Parathyroid adenoma (tissue), 2 donors: ENCODE results near the gene GRB14.

ENCODE experiments used
- H2AFZ ChIP-seq: fragments of 300-600 bp; sonication (generic); one replicate; pipeline ENCODE4 v1.7.0; 2017; ENCODE audit warnings: antibody characterized with exemption, mild to moderate bottlenecking
- H3K27ac ChIP-seq: fragments of 300-600 bp; sonication (generic); one replicate; pipeline ENCODE4 v1.7.0; 2017
- H3K27me3 ChIP-seq: fragments of 300-600 bp; sonication (generic); one replicate; pipeline ENCODE4 v1.7.0; 2017; ENCODE audit warnings: low read length; ENCODE audit not compliant: control insufficient read depth, insufficient read depth
- H3K36me3 ChIP-seq: fragments of 300-600 bp; sonication (generic); one replicate; pipeline ENCODE4 v1.7.0; 2017; ENCODE audit warnings: low read length; ENCODE audit not compliant: control insufficient read depth, insufficient read depth
- H3K4me1 ChIP-seq: fragments of 300-600 bp; sonication (generic); one replicate; pipeline ENCODE4 v1.7.0; 2017; ENCODE audit warnings: control low read depth
- H3K4me2 ChIP-seq: fragments of 300-600 bp; sonication (generic); one replicate; pipeline ENCODE4 v1.7.0; 2017; ENCODE audit warnings: low read length
- H3K4me3 ChIP-seq: fragments of 300-600 bp; sonication (generic); one replicate; pipeline ENCODE4 v1.7.0; 2017; ENCODE audit warnings: low read depth, low read length
- H3K79me2 ChIP-seq: fragments of 300-600 bp; sonication (generic); one replicate; pipeline ENCODE4 v1.7.0; 2017; ENCODE audit warnings: control low read depth
- H3K9ac ChIP-seq: fragments of 300-600 bp; sonication (generic); one replicate; pipeline ENCODE4 v1.7.0; 2017; ENCODE audit warnings: mild to moderate bottlenecking
- H3K9me3 ChIP-seq: fragments of 300-600 bp; sonication (generic); one replicate; pipeline ENCODE4 v1.7.0; 2017; ENCODE audit warnings: low read length; ENCODE audit not compliant: control insufficient read depth
- CTCF ChIP-seq: fragments of 300-600 bp; sonication (generic); IDR thresholded peaks from one replicate; pipeline ENCODE4 v1.7.0; 2017; ENCODE audit warnings: antibody characterized with exemption, mild to moderate bottlenecking
- donor health status: primary hyperparathyroidism.

GRB14 gene

GRCh38 chr2:164457271-164457670, 164.0 kb downstream of the GRB14 start:
- no peaks in the 10 kb centered on the region for H3K27me3 ChIP-seq
- H3K27ac ChIP-seq: no peak overlapping the region
- H2AFZ ChIP-seq: no peak overlapping the region
- H3K4me2 ChIP-seq: no peak overlapping the region
- H3K79me2 ChIP-seq: no peaks in the 10 kb centered on the region
- H3K9ac ChIP-seq: no peak overlapping the region
- no peak for TF ChIP-seq CTCF
- H3K9me3 ChIP-seq: no peaks in the 10 kb centered on the region
- no peaks in the 10 kb centered on the region for H3K36me3 ChIP-seq
- no peaks in the 10 kb centered on the region for H3K4me1 ChIP-seq
- H3K4me3 ChIP-seq: no peak overlapping the region

GRCh38 chr2:164456619-164457018, 164.7 kb downstream of the GRB14 start:
- no peak overlapping the region for H3K4me3 ChIP-seq
- no peak for TF ChIP-seq CTCF
- no peaks in the 10 kb centered on the region for H3K36me3 ChIP-seq
- H2AFZ ChIP-seq: no peak overlapping the region
- H3K27me3 ChIP-seq: no peaks in the 10 kb centered on the region
- no peak overlapping the region for H3K4me2 ChIP-seq
- no peak overlapping the region for H3K9ac ChIP-seq
- no peaks in the 10 kb centered on the region for H3K4me1 ChIP-seq
- H3K79me2 ChIP-seq: no peaks in the 10 kb centered on the region
- H3K9me3 ChIP-seq: no peaks in the 10 kb centered on the region
- H3K27ac ChIP-seq: no peak overlapping the region

- no peak overlapping the region for H3K4me2 ChIP-seq
- H3K27ac ChIP-seq: no peak overlapping the region
- no peak overlapping the region for H2AFZ ChIP-seq
- no peak overlapping the region for H3K4me3 ChIP-seq
- TF ChIP-seq CTCF: no peak
- no peaks in the 10 kb centered on the region for H3K27me3 ChIP-seq
- H3K9ac ChIP-seq: no peak overlapping the region
- no peaks in the 10 kb centered on the region for H3K4me1 ChIP-seq
- no peaks in the 10 kb centered on the region for H3K9me3 ChIP-seq
- H3K79me2 ChIP-seq: no peaks in the 10 kb centered on the region
- no peaks in the 10 kb centered on the region for H3K36me3 ChIP-seq
Measured at GRCh38 chr2:164453656-164454305, 167.5 kb downstream of the GRB14 start.

GRCh38 chr2:164450278-164450677, 171.0 kb downstream of the GRB14 start:
- Histone ChIP-seq H3K27ac (no peak overlapping the region), H3K9ac (no peak overlapping the region), H3K27me3 (no peaks in the 10 kb centered on the region), H3K4me2 (no peak overlapping the region), H3K4me1 (no peaks in the 10 kb centered on the region), H3K4me3 (no peak overlapping the region), H3K36me3 (no peaks in the 10 kb centered on the region), H3K9me3 (no peaks in the 10 kb centered on the region), H3K79me2 (no peaks in the 10 kb centered on the region), H2AFZ (no peak overlapping the region)
- TF ChIP-seq CTCF: no peak

GRCh38 chr2:164449706-164450105, 171.6 kb downstream of the GRB14 start:
- no peaks in the 10 kb centered on the region for H3K36me3 ChIP-seq
- no peaks in the 10 kb centered on the region for H3K9me3 ChIP-seq
- H2AFZ ChIP-seq: no peak overlapping the region
- no peak overlapping the region for H3K4me2 ChIP-seq
- H3K4me3 ChIP-seq: no peak overlapping the region
- no peak overlapping the region for H3K27ac ChIP-seq
- H3K9ac ChIP-seq: no peak overlapping the region
- TF ChIP-seq CTCF: no peak
- H3K27me3 ChIP-seq: no peaks in the 10 kb centered on the region
- no peaks in the 10 kb centered on the region for H3K4me1 ChIP-seq
- no peaks in the 10 kb centered on the region for H3K79me2 ChIP-seq
